GM21360 (cell line): ENCODE data around the gene PSORS1C1.
"Not testable (repeated sequence)": the region's sequence is repeated elsewhere in the genome, so short reads cannot be mapped to it uniquely, and the experiment has no call there.

Source experiments
- ATAC-seq: cut with Tn5 transposase; IDR thresholded peaks from one replicate; pipeline ENCODE4 v1.9.1; 2021; ENCODE audit warnings: mild to moderate bottlenecking, moderate library complexity; ENCODE audit not compliant: unreplicated experiment

PSORS1C1 gene, protein sequence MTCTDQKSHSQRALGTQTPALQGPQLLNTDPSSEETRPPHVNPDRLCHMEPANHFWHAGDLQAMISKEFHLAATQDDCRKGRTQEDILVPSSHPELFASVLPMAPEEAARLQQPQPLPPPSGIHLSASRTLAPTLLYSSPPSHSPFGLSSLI

GRCh38 chr6:31114541-31114878 is at the start of gene PSORS1C1:
Gene PSORS1C1 (plus strand): TSS chr6:31114800. CDS start chr6:31129633, 14,833 bp downstream.
- no peak for ATAC-seq

GRCh38 chr6:31065556-31065955 is 49.0 kb upstream of the PSORS1C1 start:
- ATAC-seq: no peak

DNA sequence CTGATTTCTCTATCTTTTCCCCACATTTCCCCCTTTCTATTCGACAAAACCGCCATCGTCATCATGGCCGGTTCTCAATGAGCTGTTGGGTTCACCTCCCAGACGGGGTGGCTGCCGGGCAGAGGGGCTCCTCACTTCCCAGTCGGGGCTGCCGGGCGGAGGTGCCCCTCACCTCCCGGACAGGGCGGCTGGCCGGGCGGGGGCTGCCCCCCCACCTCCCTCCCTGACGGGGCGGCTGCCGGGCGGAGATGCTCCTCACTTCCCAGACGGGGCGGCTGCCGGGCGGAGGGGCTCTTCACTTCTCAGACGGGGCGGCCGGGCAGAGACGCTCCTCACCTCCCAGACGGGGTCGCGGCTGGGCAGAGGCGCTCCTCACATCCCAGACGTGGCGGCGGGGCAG is 47.6 kb upstream of the PSORS1C1 start:
- not testable (repeated sequence) for ATAC-seq

DNA sequence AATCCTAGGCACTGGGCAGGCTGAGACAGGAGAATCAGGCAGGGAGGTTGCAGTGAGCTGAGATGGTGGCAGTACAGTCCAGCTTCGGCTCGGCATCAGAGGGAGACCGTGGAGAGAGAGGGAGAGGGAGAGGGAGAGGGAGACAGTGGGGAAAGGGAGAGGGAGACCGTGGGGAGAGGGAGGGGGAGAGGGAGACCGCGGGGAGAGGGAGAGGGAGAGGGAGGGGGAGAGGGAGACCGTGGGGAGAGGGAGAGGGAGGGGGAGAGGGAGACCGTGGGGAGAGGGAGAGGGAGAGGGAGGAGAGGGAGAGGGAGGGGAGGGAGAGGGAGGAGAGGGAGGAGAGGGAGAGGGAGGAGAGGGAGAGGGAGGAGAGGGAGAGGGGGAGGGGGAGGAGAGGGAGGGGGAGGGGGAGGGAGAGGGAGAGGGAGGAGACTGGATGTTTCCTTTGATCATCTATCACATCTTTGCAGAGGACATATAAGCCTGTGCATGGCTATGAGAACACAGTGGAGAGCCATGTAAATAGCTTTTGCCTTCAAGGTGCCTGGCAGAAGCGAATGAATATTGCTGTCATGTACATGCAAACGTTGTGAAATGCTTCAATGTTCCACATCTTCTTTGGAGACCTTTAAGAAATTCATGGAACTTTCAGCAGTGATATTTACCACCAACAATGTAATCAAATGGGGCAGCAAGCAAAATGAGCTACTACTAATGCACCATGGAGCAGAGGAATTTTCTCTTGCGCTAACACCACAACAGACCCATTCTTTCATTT is 46.5 kb upstream of the PSORS1C1 start:
- ATAC-seq: not testable (repeated sequence)

GRCh38 chr6:31068669-31069340 is 45.8 kb upstream of the PSORS1C1 start:
- ATAC-seq: no peak

GRCh38 chr6:31070711-31071197 is 43.8 kb upstream of the PSORS1C1 start:
- no peak for ATAC-seq

GRCh38 chr6:31074401-31074800 is 40.2 kb upstream of the PSORS1C1 start:
- no peak for ATAC-seq

- ATAC-seq: no peak
Measured at GRCh38 chr6:31075528-31075927, 39.1 kb upstream of the PSORS1C1 start.

DNA sequence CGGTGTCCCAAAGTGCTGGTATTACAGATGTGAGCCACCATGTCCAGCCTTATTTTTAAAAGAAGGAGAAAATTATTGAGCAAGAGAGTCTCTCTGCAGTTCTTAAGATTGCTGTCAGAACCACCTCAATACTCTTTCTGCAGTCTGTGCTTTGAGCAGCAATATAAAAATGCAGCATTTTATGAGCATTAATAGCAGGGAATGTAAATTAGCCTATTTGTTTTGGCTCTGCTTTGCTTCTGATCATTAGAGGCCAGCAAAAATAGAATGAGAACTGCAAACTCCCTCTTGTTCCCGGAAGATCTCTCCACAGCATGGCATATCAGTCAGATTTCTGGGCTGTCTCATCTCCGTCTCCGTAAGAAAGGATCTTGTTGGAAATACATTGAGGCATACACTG is 38.0 kb upstream of the PSORS1C1 start:
- ATAC-seq: no peak

GRCh38 chr6:31079656-31080261 is 34.8 kb upstream of the PSORS1C1 start:
- ATAC-seq: no peak

DNA sequence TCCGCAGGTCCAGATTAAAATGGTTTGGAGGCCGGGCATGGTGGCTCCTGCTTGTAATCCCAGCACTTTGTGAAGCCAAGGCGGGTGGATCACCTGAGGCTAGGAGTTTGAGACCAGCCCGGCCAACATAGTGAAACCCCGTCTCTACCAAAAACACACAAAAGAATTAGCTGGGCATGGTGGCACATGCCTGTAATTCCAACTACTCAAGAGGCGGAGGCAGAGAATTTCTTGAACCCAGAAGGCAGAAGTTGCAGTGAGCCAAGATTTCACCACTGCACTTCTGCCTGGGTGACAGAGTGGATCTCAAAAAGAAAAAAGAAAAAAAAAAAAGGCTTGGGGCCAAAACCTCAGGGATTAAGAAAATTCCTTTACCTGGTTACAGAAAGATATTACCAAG is 32.7 kb upstream of the PSORS1C1 start:
- ATAC-seq: no peak

DNA sequence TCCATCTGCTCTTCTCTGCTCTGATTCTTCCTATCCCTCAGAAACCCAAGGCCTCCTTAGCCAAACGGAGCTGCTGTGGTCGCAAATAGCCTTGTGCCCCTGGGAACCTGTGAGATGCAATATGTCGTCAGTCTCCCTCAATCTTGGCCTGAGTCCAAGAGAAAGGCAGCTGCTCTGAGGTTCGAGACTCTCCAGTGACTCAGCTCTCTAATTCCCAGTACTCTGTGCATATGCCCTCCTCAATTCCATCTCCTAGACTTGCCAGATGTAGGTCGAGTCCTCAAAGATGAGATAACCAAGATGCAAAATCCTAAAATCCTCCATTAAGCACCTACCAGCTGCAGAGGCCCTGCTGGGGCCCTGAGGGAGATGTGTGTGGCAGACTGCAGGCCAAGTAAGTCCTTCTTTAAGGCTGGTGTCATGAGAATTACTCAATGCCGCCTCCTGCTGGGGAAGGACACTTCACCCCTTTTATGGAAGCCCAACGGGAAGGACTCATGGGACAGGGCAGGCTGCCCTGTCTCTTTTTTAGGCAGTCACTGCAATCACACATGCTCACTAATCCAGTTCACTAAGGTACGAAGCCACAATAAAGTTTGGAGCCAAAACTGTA is 30.8 kb upstream of the PSORS1C1 start:
- ATAC-seq: no peak

DNA sequence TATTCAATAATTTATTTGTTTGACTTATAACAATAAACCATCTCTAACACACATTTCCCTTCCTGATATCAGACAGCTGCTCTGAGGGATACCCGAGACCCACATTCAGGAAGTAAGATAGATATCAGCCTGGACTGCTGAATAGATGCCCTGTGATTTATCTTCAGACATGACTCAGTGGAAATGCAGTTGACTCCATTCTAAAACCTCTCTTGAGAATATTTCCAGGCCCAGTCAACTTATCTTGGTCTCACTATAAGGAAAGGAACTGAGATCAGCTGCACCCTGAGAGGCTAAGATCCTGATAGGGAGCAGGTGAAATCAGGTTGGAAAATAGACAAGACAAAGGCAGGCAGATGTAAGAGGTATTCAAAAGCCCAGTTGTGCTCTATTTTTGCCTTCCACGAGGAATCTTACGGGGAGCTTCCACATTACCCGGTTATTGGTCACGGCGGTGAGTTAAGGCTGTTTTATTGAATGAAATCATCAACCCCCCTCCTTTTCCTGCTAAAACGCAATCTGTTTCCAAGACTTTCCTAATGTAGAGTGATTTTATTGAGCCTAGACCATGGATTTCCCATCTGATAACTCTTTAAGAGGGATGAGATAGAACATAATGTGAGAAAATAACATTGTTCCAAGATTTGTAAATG is 27.7 kb upstream of the PSORS1C1 start:
- no peak for ATAC-seq

DNA sequence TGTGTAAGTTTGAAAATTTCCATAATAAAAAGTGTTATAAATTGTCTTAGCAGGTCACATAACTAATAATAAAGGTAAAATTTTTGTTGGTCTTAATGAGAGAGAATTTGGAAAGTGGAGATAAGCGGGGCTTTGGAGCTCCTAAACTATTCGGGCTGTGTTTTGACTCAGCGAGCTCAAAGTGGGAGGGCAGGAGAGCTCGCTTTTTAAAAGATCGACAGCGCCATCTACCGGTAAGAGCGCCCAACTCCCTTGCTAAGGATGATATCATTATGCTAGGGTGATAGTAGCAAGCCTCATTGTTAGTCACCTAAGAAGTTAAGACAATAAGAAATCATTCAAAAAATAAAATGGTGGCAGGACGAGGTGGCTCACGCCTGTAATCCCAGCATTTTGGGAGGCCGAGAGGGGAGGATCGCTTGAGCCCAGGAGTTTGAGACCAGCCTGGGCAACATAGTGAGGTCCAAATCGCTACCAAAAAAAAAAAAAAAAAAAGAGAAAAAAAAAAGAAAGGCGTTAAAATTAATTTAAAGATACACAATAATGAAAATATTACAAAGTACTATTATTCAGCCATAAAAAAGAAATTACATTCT is 27.0 kb upstream of the PSORS1C1 start:
- ATAC-seq: no peak

- ATAC-seq: no peak
Measured at GRCh38 chr6:31090275-31090972, 24.2 kb upstream of the PSORS1C1 start.

GRCh38 chr6:31090973-31091364 is 23.6 kb upstream of the PSORS1C1 start:
- no peak for ATAC-seq

GRCh38 chr6:31091680-31092079 is 22.9 kb upstream of the PSORS1C1 start:
- no peak for ATAC-seq

DNA sequence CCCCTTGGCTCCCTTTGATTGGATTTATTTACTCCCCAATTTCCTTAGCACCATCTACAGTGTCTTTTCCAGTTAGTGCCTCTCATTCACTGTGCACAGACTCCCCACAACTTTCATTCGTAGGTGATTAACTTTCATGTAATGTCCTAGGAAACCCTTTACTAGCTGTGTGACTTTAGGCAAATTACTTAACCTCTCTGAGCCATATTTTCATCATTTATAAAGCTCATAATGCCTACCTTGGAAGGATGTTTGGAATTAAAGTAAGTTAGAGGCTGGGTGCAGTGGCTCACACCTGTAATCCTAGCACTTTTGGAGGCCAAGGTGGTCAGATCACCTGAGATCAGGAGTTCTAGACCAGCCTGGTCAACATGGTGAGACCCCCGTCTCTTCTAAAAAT is 22.4 kb upstream of the PSORS1C1 start:
- ATAC-seq: no peak

GRCh38 chr6:31092769-31093505 is 21.7 kb upstream of the PSORS1C1 start:
- no peak for ATAC-seq
